GM23338 (cell line): ENCODE results near the gene MAP3K7CL. TPM values are rescaled to one million over a fixed set of nuclear protein-coding genes. Genes with fewer than 3 reads are reported as not detected.

Experiments used
- ATAC-seq: fragments of 200-7000 bp; cut with Tn5 transposase; 3 replicates; pipeline ENCODE4 v1.9.1; 2020
- DNase-seq: peaks from one replicate; pipeline ENCODE4 v3.0.0-alpha.2; 2015; ENCODE audit warnings: low spot score
- H2AFZ ChIP-seq: fragments of 200-600 bp; sonication (generic); 2 replicates; pipeline ENCODE4 v1.8.0; 2016; ENCODE audit warnings: antibody characterized with exemption, mild to moderate bottlenecking, moderate library complexity
- H3F3A ChIP-seq: fragments of 200-600 bp; sonication (generic); replicated peaks from 2 replicates; pipeline ENCODE4 v1.8.0; 2017; ENCODE audit warnings: antibody characterized with exemption, mixed run types, low read depth
- H3K27ac ChIP-seq: fragments of 200-600 bp; sonication (generic); 2 replicates; pipeline ENCODE4 v1.6.1; 2016; ENCODE audit warnings: low read depth
- H3K27me3 ChIP-seq: fragments of 200-600 bp; sonication (generic); 2 replicates; pipeline ENCODE4 v1.8.0; 2016; ENCODE audit warnings: mild to moderate bottlenecking, mixed run types, moderate library complexity; ENCODE audit not compliant: insufficient read depth
- H3K36me3 ChIP-seq: fragments of 200-600 bp; sonication (generic); 2 replicates; pipeline ENCODE4 v1.8.0; 2016; ENCODE audit warnings: mild to moderate bottlenecking; ENCODE audit not compliant: insufficient read depth
- H3K4me1 ChIP-seq: fragments of 200-600 bp; sonication (generic); 2 replicates; pipeline ENCODE4 v1.8.0; 2016; ENCODE audit warnings: mild to moderate bottlenecking, moderate library complexity; ENCODE audit not compliant: insufficient read depth
- H3K4me2 ChIP-seq: fragments of 200-600 bp; sonication (generic); 2 replicates; pipeline ENCODE4 v1.7.1; 2017; ENCODE audit warnings: mixed run types
- H3K4me3 ChIP-seq: fragments of 200-600 bp; sonication (generic); 2 replicates; pipeline ENCODE4 v1.6.1; 2016; ENCODE audit warnings: mixed run types
- H3K79me2 ChIP-seq: fragments of 200-600 bp; sonication (generic); replicated peaks from 2 replicates; pipeline ENCODE4 v1.8.0; 2017; ENCODE audit warnings: mild to moderate bottlenecking; ENCODE audit not compliant: insufficient read depth
- H3K9me2 ChIP-seq: fragments of 200-600 bp; sonication (generic); 2 replicates; pipeline ENCODE4 v1.8.0; 2017; ENCODE audit not compliant: insufficient read depth
- H4K20me1 ChIP-seq: fragments of 200-600 bp; sonication (generic); replicated peaks from 2 replicates; pipeline ENCODE4 v1.8.0; 2017; ENCODE audit warnings: mild to moderate bottlenecking; ENCODE audit not compliant: insufficient read depth
- H3K27ac Mint-ChIP-seq: 2 replicates; pipeline ENCODE4 v1.8.0; 2020; ENCODE audit warnings: inconsistent platforms, mild to moderate bottlenecking, moderate library complexity, mixed read lengths
- H3K27me3 Mint-ChIP-seq: 3 replicates; pipeline ENCODE4 v1.8.0; 2022; ENCODE audit warnings: low read depth, mild to moderate bottlenecking, moderate library complexity, mixed read lengths, inconsistent platforms; ENCODE audit not compliant: insufficient read depth, poor library complexity
- H3K36me3 Mint-ChIP-seq: 3 replicates; pipeline ENCODE4 v1.8.0; 2021; ENCODE audit warnings: low read depth, mild to moderate bottlenecking, inconsistent platforms, moderate library complexity, mixed read lengths
- H3K4me1 Mint-ChIP-seq: 3 replicates; pipeline ENCODE4 v1.8.0; 2020; ENCODE audit warnings: mild to moderate bottlenecking, inconsistent platforms, mixed read lengths
- H3K4me3 Mint-ChIP-seq: 3 replicates; pipeline ENCODE4 v1.8.0; 2021; ENCODE audit warnings: moderate library complexity, mild to moderate bottlenecking, inconsistent platforms, mixed read lengths
- H3K9me3 Mint-ChIP-seq: 3 replicates; pipeline ENCODE4 v1.8.0; 2020; ENCODE audit warnings: moderate library complexity, mild to moderate bottlenecking, inconsistent platforms, mixed read lengths
- CREB1 ChIP-seq: fragments of 250-450 bp; sonication (Bioruptor Pico); IDR thresholded peaks from 2 replicates; pipeline ENCODE4 v1.5.0; 2020; ENCODE audit warnings: low read depth, mild to moderate bottlenecking, moderate library complexity
- CTCF ChIP-seq, 2 experiments: fragments of 200-600 bp in 1 of 2; sonication (generic) in 1 of 2; conservative IDR thresholded peaks; 2 replicates each; pipeline versions ENCODE4 v1.5.1 to v1.6.1; 2016 to 2017; ENCODE audit warnings: antibody characterized with exemption in 2 of 2, low read depth in 2 of 2, mild to moderate bottlenecking in 2 of 2, moderate library complexity in 1 of 2
- ETS1 ChIP-seq: IDR thresholded peaks from 2 replicates; pipeline ENCODE4 v1.6.1; 2016; ENCODE audit warnings: antibody characterized with exemption
- EZH2 ChIP-seq: fragments of 200-600 bp; sonication (generic); IDR thresholded peaks from one replicate; pipeline ENCODE4 v1.8.0; 2017; ENCODE audit warnings: antibody characterized with exemption, mild to moderate bottlenecking, low read depth; ENCODE audit not compliant: unreplicated experiment
- EZH2phosphoT487 ChIP-seq: fragments of 200-600 bp; sonication (generic); IDR thresholded peaks from one replicate; pipeline ENCODE4 v1.8.1; 2018; ENCODE audit warnings: antibody characterized with exemption; ENCODE audit not compliant: unreplicated experiment
- JUNB ChIP-seq: IDR thresholded peaks from one replicate; pipeline ENCODE4 v1.6.1; 2016; ENCODE audit warnings: antibody characterized with exemption; ENCODE audit not compliant: unreplicated experiment
- NANOG ChIP-seq: IDR thresholded peaks from 2 replicates; pipeline ENCODE4 v1.6.1; 2016; ENCODE audit warnings: antibody characterized with exemption, borderline replicate concordance
- POLR2AphosphoS5 ChIP-seq: IDR thresholded peaks from 2 replicates; pipeline ENCODE4 v1.6.1; 2016; ENCODE audit warnings: antibody characterized with exemption, low read depth
- REST ChIP-seq: IDR thresholded peaks from one replicate; pipeline ENCODE4 v1.6.1; 2018; ENCODE audit warnings: antibody characterized with exemption; ENCODE audit not compliant: unreplicated experiment
- STAT1 ChIP-seq: IDR thresholded peaks from one replicate; pipeline ENCODE4 v1.6.1; 2016; ENCODE audit warnings: antibody characterized with exemption; ENCODE audit not compliant: unreplicated experiment
- ZNF114 ChIP-seq: fragments of 250-450 bp; sonication (Bioruptor Pico); IDR thresholded peaks from 2 replicates; pipeline ENCODE4 v1.5.0; 2020; ENCODE audit warnings: mild to moderate bottlenecking, moderate library complexity
- ZNF331 ChIP-seq: fragments of 250-450 bp; sonication (Bioruptor Pico); IDR thresholded peaks from 2 replicates; pipeline ENCODE4 v1.5.0; 2020; ENCODE audit warnings: low read depth, mild to moderate bottlenecking, moderate library complexity
- ZNF462 ChIP-seq: fragments of 250-450 bp; sonication (Bioruptor Pico); IDR thresholded peaks from 2 replicates; pipeline ENCODE4 v1.5.0; 2020; ENCODE audit warnings: mild to moderate bottlenecking, moderate library complexity
- polyA plus RNA-seq: library from polyadenylated mRNA; unstranded; fragments of >200 nt; fragmentation: Nextera tagmentation; extraction: Ambion mirVana; gene quantifications from 2 replicates; pipeline ENCODE4 v1.2.1, GENCODE V29; 2016
- total RNA-seq: library from RNA; depleted of rRNA; stranded (reverse); fragments of >200 nt; shearing (Covaris generic); gene quantifications from 2 replicates; pipeline ENCODE4 v1.2.3, GENCODE V29; 2014

MAP3K7CL gene
- total and polyA plus RNA-seq, 2 experiments from 2014 or later = 2.4 to 3.6 TPM

GRCh38 chr21:29166323-29166722 is 35.9 kb downstream of the MAP3K7CL start:
- TF ChIP-seq REST (no peak), NANOG (no peak), POLR2AphosphoS5 (no peak), CTCF (conservative IDR thresholded peaks at IDR 0.05; ENCODE audit: low read depth in 2 of 2) (no peak), STAT1 (no peak), ZNF462 (no peak), CREB1 (CRISPR knock-in tag) (no peak), EZH2 (no peak), ETS1 (no peak), ZNF331 (CRISPR knock-in tag) (no peak), ZNF114 (CRISPR knock-in tag) (no peak), EZH2phosphoT487 (no peak), JUNB (no peak)
- Mint-ChIP-seq H3K4me3 (no peak overlapping the region), H3K36me3 (no peaks in the 10 kb centered on the region), H3K27ac (no peak overlapping the region), H3K4me1 (no peaks in the 10 kb centered on the region), H3K9me3 (no peaks in the 10 kb centered on the region), H3K27me3 (no peaks in the 10 kb centered on the region)
- Histone ChIP-seq H3K36me3 (no peaks in the 10 kb centered on the region), H4K20me1 (no peaks in the 10 kb centered on the region), H3K9me2 (no peaks in the 10 kb centered on the region), H3K4me1 (no peaks in the 10 kb centered on the region), H2AFZ (no peak overlapping the region), H3K27me3 (no peaks in the 10 kb centered on the region), H3K79me2 (no peaks in the 10 kb centered on the region), H3K4me2 (no peak overlapping the region), H3K27ac (no peak overlapping the region), H3K4me3 (no peak overlapping the region), H3F3A (no peaks in the 10 kb centered on the region)
- DNase-seq (no peak), ATAC-seq (no peak)
